GM21390 (cell line): ENCODE results near the gene LDAH.
A peak's percentile ranks its signal among the peaks of the same experiment; 100 is the strongest.

Experiments used
- ATAC-seq: cut with Tn5 transposase; IDR thresholded peaks from one replicate; pipeline ENCODE4 v1.9.1; 2021; ENCODE audit not compliant: unreplicated experiment

The LDAH gene

DNA sequence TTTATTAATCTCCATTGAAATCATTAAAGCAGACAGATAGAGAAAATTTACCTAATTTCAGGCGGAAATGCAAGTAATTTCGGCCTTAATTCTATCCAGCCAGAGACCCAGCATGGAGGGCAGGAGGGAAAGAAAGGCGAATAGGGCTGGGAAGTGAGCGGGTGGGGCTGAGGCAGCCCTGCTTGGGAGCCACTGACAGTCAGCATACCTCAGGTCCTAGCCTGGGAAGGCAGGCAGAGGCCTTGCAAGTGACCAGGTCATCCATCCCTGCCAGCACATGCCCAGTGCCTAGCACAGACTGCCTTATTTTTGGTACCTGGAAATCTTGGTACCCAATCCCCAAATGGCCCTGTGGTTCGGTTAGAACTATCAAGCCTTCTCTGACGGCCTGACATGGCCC lies 154.4 kb downstream of the LDAH start:
- ATAC-seq: no peak

DNA sequence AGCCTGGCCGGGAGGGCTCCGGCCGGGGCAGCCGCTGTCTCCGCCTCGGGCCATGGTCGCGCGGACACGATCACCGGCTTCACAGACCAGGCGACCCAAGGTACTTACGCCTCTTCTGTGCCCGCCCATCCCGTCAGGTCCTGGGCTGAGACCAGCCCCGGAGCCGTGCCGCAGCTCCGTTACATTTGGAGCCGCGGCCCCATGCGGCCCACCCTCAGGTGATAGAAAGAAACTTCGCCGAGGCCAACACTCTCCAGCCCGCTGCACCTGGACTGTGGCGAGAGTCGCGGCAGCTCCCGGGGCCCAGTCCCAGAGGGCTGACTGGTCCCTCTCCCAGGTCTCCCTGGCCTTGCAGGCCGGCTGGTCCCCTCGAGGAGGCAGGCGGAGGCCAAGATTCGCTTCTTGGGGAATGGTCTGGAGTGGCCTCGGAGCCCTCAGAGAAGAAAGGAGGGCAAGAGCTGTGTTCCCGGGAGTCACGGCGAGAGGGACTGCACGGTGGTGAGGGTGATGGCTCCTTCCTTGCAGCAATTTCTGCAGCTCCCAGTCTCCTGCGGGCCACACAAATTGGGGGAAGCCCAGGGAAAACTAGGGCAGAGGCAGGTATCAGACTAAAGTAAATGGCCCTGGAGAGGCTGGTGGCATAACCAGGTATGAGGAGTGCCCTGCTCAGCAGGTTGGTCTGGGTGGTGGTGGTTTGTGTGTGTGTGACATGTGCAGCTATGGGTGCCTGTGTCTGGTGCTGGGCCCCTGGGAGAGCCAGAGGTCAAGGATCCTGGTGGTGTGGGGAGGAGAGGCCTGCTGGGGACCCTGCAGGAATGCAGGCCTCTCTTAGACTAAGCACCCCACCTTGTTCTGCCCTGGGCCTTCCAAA lies 155.1 kb downstream of the LDAH start:
- ATAC-seq: no peak

DNA sequence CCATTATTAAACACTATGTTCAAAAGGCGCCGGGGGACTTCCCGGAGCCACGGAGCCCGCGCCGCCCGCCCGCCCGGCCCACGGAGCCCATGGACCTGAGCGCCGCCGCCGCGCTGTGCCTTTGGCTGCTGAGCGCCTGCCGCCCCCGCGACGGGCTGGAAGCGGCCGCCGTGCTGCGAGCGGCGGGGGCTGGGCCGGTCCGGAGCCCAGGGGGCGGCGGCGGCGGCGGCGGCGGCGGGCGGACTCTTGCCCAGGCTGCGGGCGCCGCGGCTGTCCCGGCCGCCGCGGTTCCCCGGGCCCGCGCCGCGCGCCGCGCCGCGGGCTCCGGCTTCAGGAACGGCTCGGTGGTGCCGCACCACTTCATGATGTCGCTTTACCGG lies 155.8 kb downstream of the LDAH start:
- no peak for ATAC-seq

DNA sequence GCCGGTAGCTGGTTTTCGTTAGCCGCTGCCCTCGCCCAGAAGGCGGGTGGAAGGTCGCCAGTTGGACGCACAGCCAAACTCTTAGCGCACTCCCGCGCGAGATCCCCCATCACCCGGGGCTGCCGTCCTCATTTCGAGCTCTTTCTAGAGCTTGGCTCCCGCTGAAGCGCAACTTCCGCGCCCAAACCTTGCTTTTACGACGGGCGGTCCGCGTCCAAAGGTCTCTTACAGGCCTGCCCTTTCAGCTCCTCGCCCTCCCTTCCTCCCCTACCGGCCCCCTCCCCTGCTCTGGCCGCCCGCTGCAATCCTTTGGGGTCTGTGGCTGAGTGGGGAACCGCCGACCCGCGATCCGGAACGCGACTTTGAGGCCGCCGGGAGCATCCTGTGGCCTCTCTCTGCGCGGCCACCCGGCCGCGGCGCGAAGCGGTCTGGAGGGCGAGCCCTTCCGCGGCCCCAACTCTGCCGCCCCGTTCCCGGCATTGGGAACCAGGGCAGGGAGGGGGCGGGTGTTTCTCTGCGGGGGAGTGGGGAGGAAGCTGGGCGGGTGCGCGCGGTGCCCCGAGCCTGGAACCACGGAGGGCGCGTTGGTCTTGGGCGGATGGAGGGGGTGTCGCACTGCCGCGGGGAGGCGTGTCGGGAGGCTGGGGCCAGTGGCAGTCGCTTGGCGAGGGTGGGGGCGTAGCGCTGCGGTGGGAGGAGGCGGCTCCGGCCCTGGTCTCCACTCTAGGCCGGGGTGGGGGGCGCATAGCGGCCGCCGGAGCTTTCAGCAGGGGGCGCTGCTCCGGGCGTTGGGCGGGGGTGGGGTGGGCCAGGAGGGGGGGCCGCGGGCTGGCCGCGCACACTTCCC lies 156.4 kb downstream of the LDAH start, which contains the start of gene GDF7:
Gene GDF7, plus strand, starts transcription at position 841 of the 847 bp plus-strand sequence. CDS start 96 bp downstream, outside the sequence.
- ATAC-seq: no peak

DNA sequence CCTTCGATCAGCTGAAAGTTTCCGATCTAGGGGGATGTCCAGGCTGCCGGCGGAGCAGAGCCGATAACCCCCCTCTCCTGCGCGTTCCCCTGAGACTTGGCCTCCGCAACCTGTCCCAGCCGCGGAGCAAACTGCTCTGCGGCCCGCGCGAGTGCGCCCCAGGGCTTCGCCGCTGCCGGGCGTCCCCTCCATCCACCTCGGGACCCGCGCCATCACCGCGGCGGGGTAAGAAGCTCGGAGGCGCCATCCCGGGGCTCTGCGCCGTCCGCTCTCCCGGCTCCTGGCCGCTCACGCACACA lies 156.9 kb downstream of the LDAH start:
- ATAC-seq: no peak

DNA sequence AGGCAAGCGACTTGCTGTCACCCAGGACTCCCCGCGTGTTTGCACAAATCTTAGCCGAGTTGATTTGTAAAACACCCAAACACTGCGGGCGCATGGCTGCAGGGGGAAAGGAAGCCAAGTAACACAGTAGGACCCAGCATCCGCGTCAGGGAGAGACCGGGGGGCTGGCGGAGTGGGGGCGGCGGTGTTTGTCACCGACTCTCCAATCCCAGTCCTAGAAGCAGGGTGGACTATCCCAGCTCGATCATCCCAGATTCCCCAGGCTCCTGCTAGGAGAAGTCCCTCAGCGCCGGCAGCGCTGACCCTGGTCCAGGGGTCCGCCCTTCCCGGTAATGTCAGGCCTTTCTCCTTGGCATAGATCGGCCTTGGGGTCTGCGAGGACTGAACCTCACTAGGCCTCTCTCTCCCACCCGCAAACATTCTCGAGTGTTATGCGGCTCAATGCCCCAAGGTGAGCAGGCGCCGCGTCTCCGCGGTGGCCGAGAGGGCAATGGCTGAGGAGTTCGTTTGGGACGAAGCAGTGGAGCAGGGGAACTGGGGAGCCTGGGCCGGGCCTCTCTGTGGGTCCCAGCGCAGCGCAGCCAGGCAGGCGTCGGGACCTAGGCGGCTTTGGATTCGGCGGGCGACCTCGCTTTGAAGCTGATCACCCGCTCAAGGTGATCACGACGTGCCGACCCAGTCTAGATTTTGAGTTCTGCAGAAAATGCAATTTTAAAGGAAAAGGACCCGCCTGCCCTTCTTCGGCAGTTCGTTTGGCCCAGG lies 157.5 kb downstream of the LDAH start:
- no peak for ATAC-seq

DNA sequence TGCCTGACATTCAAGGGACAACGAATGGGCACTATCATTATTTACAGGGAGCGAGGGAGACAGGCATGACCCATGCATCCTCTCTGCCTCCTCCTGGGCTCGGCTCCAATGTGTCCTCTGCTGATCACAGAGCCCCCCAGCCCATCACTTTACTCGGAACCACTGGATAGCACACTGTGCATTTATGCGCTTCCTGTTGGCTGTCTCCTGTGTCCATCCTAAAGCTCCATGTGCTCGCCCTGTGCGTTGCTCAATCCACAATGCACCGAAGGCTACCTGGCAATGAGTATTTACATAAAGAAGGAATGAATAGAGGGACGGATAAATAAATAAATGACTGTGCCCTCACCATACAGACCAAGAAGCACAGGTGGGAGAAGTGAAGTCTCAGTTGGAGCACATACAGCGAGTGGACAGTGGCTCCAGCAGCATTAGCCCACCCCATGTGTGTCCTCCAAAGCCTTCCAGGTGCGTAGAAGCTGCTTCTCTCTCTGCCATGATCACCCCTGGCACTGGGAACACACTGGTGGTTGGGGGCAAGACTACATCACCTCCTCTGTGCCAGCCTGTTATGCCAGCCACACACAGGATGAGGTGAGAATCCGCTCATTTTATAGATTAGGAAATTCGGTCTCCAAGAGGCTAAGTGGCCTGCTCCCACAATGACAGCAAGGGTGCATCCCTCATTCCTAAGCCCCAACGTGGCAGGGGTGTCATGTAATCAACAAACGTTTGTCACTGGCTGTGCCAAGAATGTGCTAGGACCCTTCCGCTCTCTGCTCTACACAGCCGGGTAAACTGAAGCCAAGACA lies 158.3 kb downstream of the LDAH start:
- ATAC-seq: no peak

DNA sequence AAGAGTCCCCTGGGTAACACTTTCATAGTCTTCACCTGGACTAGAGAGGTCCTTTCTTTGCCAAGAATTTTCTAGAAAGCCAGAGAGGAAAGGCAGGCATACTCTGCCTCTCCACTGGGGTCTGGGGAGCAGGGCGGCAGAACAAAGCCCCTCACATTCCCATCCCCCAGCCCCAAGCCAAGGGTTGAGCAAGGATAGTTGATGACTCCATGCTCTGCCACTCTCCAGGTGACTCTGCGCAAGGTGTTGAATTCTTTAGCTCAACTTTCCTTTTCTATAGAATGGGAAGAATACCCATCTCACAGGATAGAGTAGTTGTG lies 158.9 kb downstream of the LDAH start:
- ATAC-seq: no peak

DNA sequence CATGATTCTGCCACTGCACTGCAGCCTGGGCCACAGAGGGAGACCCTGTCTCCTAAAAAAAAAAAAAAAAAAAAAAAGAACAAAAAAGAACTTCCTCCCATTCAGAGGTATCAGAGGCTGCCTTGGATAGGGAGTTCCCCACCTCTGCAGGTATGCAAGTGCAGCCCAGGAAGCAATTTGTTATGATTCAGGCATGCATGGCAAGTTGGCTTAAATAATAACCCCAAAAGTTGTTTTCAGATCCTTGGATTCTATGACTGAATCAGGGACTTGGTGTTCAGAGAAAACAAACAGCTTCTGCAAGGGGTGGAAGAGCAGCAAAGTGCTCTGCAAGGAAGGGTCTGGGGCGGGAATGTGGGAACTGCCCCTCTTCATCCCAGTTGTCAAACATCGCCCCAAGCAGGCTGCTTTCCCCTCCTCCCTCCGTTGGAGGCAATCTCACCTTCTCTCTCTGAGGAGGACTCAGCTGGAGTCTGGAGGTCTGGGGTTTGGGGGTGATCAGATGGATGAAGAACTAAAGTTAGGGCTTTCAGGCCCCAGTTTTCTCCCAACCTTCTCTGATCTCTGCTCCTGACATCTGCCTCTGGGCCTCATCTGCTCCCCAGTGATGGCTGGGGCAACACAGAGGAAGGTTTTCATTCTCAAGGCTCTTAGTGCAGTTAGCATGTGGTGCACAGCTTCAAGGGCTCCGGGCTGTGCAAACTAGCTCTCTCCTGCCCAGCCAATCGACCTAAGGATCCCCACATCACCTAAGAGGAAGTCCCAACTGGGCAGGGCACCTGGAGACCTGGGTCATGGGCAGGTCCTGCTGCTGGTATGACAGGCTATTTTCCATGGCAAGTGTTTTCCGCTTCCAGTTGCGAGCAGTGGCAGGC lies 159.5 kb downstream of the LDAH start:
- ATAC-seq: no peak

DNA sequence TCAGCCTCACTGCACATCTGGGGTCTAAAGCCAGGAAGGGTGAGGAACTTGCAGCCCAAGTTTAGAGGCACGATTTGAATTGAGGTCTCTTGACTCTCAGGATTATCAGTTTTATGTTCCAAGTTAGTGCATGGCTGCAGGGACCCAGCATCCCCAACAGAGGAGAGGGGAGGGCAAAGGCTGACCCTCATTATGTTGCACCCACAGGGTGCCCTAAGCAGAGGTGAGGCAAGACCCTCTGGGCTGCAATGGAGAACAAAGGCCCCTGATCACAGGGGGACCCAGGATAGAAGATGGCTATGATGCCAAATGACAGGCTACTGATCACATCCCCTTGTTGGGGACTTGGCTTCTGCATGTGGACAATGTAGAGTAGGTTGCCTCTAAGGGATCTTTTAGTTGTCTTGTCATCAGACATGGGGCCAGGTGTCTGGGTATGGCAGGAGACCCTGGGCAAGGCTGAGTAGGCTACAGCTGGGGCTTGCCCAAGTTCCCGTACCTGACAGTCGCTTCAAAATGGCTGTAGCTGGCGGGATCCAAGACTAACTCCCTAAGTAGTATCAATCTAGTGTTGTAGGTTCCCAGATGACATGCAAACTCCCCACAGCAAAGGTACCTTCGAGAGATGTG lies 160.5 kb downstream of the LDAH start:
- ATAC-seq: no peak

DNA sequence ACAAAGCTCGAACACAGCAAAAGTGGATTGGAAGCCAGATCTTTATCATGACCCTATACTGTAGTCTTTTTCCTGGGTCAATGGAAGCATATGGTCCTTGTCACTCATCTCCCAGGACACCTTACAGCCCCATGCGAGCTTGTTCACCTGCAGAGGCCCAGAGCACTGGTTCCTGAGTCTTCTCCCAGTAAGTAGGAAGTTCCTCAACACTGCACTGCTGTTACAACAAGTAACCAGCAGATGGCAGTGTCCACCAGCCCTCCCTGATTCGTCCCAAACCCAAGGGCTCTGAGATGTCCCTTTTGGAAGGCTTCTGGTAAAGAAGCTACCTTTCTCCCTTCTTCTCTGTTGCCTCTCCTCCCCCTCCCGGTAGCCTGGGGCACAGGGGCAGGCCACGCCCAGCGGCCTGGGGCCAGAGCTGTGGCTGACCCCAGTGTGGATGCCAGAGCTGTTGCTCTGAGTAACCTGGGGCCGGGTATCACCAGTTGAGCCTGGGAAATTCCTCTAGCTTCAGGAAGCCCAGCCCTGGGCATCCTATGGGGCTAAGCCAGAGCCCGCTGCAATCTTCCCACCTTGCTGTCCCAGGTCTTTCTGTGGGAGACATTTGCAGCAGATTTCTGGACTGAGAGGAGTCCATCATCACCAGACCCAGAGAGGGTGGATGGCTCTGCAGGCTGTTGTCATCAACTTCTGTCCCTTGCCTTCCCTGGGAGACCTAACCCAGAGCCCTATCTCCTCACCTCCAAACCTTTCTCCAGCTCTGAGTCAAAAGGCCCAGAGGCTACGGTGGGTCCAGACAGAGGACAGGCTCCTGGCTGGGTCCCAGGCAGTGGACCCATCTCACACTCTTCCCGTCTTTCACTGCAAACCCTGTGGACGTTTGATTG lies 161.2 kb downstream of the LDAH start:
- ATAC-seq: peak; percentile 60

DNA sequence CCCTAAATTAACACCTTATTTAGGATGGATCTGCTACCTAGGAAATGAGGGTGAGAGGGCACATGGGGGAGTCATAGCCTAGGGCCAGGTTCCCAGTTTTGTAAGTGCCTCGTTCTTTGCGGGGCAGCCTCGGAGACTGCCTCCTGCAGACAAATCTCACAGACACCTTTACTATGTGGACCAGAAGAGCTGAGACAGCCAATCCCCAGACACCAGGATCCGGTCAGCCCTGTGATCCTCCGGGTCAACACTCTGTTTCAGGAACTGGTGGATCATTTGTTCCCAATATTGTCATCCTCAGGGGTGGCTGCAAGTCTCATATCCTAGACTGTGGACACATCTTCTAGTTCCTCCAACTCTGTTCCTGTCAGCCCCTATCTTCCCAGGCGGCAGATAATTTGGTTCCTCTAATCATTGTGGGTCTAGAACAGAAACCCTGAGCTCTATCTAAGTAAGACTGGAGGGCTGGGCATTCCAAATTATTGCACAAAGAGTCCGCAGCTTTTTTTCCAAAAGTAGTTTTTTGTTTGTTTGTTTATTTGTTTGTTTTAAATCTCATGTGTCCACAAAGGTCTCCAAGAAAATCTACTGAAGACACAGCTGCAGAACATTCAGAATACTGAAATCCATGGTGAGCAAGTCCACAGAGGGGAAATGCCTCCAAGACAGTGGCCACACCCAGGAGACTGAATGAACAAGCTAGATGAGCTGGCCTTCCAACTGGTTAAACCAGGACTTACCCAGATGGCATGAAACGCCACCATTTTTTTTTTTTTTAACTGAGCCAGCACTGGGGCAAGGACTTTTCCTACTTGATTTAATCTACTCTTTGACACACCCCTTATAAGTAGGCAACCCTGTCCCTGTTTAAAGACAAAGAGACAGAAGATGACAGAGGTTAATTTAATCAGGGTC lies 162.1 kb downstream of the LDAH start:
- no peak for ATAC-seq

DNA sequence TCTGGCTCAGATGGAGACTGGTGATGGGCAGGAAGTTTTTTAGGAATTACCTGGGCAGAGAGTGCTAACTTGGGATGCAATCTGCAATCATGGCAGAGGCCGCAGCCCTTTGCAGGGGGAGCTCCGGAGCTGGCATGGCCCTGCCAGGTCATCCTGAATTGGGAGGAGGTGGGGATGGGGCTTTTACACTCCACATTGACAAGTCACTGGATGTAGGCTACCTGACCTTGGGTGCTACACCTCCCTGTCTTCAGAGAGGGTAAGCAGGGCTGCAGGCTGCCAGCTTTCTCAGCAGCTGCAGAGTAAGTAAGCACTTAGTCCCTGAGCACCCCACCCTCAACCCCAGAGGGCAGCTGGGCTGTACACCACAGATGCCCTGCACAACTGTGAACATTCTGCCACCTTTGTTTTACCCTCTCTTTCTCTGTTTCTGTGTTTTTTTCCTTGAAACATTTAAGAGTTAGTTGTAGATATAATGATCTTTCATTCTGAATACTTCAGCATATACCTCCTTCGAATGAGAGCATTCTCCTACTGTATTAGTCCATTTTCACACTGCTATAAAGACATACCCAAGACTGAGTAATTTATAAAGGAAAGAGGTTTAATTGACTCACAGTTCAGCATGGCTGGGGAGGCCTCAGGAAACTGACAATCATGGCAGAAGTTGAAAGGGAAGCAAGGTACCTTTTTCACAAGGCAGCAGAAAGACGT lies 165.2 kb downstream of the LDAH start:
- no peak for ATAC-seq

DNA sequence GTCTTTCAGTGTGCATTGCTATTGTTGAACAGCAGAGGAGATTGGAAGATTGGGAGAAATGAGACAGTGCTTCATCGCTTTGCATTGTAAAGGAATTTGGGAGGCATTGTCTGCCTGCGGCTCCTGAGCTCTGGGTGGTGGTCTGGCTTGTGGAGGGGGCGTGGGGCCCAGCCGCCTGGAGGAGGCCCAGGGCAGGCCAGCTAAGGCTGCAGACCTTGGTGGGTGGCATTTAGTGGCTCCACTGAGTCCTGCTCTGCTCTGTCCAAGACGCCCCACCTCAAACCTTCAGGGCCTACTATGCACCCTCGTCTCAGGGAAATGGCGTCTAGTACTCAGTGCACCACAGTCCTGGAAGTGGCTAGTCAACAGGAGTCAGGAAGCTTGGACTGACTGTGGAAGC lies 166.3 kb downstream of the LDAH start:
- no peak for ATAC-seq

DNA sequence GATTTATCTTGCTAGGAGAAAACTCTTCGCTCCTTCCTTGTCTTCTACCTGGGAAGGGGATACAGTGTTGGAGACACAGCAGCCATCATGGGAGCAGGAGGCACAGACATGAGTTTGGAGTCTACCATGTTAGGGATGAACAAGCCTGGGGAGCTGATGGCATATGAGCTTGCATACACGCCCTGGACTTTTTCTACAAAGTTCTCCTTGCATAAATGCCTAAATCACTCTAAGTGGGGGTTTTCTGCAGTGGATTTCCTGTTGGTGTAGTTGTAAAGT lies 168.4 kb downstream of the LDAH start:
- ATAC-seq: no peak

DNA sequence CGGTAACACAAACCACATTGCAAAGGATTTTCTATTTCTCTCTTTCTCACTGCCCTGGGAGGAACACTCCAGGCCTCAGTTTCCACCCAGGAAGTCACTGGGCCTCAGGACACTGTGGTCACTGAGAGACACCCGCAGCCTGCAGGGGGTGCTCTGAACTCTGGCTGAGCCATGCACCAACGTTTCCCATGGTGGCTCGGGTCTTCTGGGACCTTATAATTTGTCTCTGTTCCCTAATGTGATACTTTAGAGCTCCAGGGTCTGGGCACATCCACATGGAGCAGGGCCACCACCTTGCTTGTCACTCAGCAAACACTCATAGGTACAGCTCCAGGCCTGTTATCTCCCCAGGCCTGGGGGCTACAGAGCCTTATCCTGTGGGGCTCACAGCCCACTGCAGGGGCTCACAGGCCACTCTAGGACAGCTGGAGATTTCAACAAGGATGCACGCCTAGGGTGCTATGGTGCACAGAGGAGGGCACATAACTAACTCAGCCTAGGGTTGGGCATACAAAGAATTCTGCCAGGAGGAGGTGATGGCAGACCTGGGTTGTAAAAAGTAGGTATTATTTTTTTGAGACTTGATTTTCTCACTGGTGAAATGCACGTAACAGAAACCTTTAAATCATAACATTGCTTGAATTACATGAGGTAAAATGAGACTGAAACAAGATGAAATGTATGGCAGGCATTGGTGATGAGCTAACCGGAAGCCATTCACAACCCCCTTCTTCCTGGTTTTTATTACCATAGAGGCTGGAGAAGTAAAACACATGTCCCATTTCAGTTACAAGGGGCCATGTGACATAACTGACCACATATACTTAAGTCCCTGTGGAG lies 169.0 kb downstream of the LDAH start:
- ATAC-seq: no peak
